NCI-H146 (cell line): ENCODE results near the gene MYL5.
"Not testable (repeated sequence)": the region's sequence is repeated elsewhere in the genome, so short reads cannot be mapped to it uniquely, and the experiment has no call there.

Experiments used
- DNase-seq: peaks from one replicate; lab custom pipeline; 2025; lab: John Stamatoyannopoulos, UW

Gene MYL5

GRCh38 chr4:674172-675035, at the start of gene MYL5, which contains the start of gene ATP5ME:
Gene MYL5 (plus strand): TSS chr4:674542. CDS start chr4:678027, 3,485 bp downstream.
Gene ATP5ME (minus strand): TSS chr4:674276. CDS start chr4:674247, 29 bp downstream.
- peak; percentile 96 for DNase-seq

GRCh38 chr4:624705-625590, 49.4 kb upstream of the MYL5 start, which contains the start of gene PDE6B:
Gene PDE6B (plus strand): TSS chr4:625573. CDS start chr4:625627, 54 bp downstream.
- no peak for DNase-seq

- no peak for DNase-seq
Measured at GRCh38 chr4:625631-626161, 48.6 kb upstream of the MYL5 start.

- no peak for DNase-seq
Measured at GRCh38 chr4:626201-627091, 47.9 kb upstream of the MYL5 start.

- DNase-seq: no peak
Measured at GRCh38 chr4:627347-628125, 46.8 kb upstream of the MYL5 start.

GRCh38 chr4:628311-628741, 46.0 kb upstream of the MYL5 start:
- no peak for DNase-seq

- DNase-seq: no peak
Measured at GRCh38 chr4:628821-629635, 45.3 kb upstream of the MYL5 start.

- DNase-seq: no peak
Measured at GRCh38 chr4:629636-629914, 44.8 kb upstream of the MYL5 start.

GRCh38 chr4:629915-630641, 44.3 kb upstream of the MYL5 start:
- peak; percentile 66 for DNase-seq

GRCh38 chr4:630656-631055, 43.7 kb upstream of the MYL5 start:
- peak; percentile 44 for DNase-seq

- no peak for DNase-seq
Measured at GRCh38 chr4:632196-632790, 42.0 kb upstream of the MYL5 start.

GRCh38 chr4:632926-633325, 41.4 kb upstream of the MYL5 start:
- peak; percentile 92 for DNase-seq

GRCh38 chr4:633406-633805, 40.9 kb upstream of the MYL5 start:
- DNase-seq: peak; percentile 86

- peak; percentile 78 for DNase-seq
Measured at GRCh38 chr4:633976-634598, 40.3 kb upstream of the MYL5 start.

GRCh38 chr4:634599-634985, 39.8 kb upstream of the MYL5 start:
- no peak for DNase-seq

GRCh38 chr4:635066-635835, 39.1 kb upstream of the MYL5 start:
- not testable (repeated sequence) for DNase-seq

GRCh38 chr4:635851-636627, 38.3 kb upstream of the MYL5 start:
- no peak for DNase-seq
